ENCODE measurements around the gene SAMD14.

DNA sequence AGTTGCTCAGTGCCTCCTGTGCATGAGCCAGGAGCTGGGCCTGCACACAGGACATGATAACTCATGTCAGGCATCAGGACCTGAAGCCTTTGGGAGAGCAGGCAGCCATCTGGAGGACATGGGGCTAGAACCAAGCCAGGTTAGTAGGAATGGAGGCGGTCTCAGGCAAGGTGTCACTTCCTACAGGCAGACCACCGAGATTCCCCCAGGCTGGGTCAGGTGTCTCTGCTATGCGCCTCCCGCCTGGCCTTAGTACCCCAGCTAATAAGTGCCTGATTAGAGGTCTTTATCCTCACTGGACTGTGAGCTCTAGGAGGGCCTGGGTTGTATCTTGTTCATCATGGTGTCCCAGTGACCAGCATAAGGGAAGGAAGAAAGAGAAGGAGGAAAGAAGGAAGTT, 15.6 kb downstream of the SAMD14 start:
- TF ChIP-seq, protein P1, sequence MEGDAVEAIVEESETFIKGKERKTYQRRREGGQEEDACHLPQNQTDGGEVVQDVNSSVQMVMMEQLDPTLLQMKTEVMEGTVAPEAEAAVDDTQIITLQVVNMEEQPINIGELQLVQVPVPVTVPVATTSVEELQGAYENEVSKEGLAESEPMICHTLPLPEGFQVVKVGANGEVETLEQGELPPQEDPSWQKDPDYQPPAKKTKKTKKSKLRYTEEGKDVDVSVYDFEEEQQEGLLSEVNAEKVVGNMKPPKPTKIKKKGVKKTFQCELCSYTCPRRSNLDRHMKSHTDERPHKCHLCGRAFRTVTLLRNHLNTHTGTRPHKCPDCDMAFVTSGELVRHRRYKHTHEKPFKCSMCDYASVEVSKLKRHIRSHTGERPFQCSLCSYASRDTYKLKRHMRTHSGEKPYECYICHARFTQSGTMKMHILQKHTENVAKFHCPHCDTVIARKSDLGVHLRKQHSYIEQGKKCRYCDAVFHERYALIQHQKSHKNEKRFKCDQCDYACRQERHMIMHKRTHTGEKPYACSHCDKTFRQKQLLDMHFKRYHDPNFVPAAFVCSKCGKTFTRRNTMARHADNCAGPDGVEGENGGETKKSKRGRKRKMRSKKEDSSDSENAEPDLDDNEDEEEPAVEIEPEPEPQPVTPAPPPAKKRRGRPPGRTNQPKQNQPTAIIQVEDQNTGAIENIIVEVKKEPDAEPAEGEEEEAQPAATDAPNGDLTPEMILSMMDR (IDR thresholded peaks at IDR 0.05), result no peak
- no peak for TF ChIP-seq POLR2A (IDR thresholded peaks at IDR 0.05)

All from right lobe of liver (tissue), 4 donors.